Muscle of leg (tissue), 11 donors: ENCODE measurements around the gene ATP8B2. TPM values are rescaled to one million over a fixed set of nuclear protein-coding genes. Genes with fewer than 3 reads are reported as not detected.

Experiments
- DNase-seq: peaks from one replicate; pipeline ENCODE4 v3.0.0; 2013
- H3K27ac ChIP-seq: one replicate; pipeline ENCODE4 v1.5.1; 2013; ENCODE audit warnings: mild to moderate bottlenecking, low read length, control low read depth
- H3K27me3 ChIP-seq: one replicate; pipeline ENCODE4 v1.6.1; 2013; ENCODE audit warnings: low read length; ENCODE audit not compliant: control insufficient read depth, insufficient read depth
- H3K36me3 ChIP-seq: one replicate; pipeline ENCODE4 v1.6.1; 2013; ENCODE audit warnings: low read length; ENCODE audit not compliant: control insufficient read depth, insufficient read depth
- H3K4me1 ChIP-seq: one replicate; pipeline ENCODE4 v1.6.1; 2013; ENCODE audit warnings: low read length; ENCODE audit not compliant: control insufficient read depth, insufficient read depth
- H3K4me3 ChIP-seq: one replicate; pipeline ENCODE4 v1.5.1; 2013; ENCODE audit warnings: low read length, control low read depth
- H3K9me3 ChIP-seq: replicated peaks from 2 replicates; pipeline ENCODE4 v1.6.1; 2013; ENCODE audit warnings: low read depth, low read length; ENCODE audit not compliant: control insufficient read depth
- WGBS: methylation state at CpG from one replicate; pipeline ENCODE4 v1.1.5; 2013; ENCODE audit warnings: missing lambda C conversion rate; ENCODE audit not compliant: insufficient coverage; 5-methylcytosine and 5-hydroxymethylcytosine counted together
- polyA plus RNA-seq, 8 donors: library from polyadenylated mRNA; unstranded; fragments of 120-200 nt; gene quantifications; one replicate each; pipeline versions ENCODE4 v1.2.1 to v1.2.3, GENCODE V29; 2013; ENCODE audit warnings: inconsistent platforms in 1 of 8, low replicate concordance in 1 of 8; ENCODE audit not compliant: insufficient read length in 8 of 8, insufficient read depth in 1 of 8
- total RNA-seq: library from RNA; stranded (reverse); fragments of 120-200 nt; gene quantifications from one replicate; pipeline ENCODE4 v1.2.4, GENCODE V29; 2013

The ATP8B2 gene
- total and polyA plus RNA-seq, 9 donors, result 16.4 to 33.8 (median 25.6) TPM

DNA sequence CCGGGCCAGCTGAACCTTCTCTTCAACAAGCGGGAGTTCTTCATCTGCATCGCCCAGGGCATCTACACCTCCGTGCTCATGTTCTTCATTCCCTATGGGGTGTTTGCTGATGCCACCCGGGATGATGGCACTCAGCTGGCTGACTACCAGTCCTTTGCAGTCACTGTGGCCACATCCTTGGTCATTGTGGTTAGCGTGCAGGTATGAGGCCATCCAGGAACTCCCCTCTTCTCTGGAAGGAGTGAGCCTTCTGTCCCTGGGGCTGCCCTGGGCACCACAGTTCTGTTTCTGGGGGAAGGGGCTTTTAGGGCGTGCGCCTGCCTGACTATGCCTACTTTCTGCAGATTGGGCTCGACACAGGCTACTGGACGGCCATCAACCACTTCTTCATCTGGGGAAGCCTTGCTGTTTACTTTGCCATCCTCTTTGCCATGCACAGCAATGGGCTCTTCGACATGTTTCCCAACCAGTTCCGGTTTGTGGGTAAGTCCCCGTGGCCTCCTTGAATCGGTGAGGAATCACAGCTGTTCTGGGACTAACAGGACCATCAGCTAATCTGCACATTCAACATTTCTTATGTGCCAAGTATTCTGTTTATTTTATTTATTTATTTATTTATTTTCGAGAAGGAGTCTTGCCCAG is 21.1 kb downstream of the ATP8B2 start:
- Histone ChIP-seq H3K4me3 (no peak overlapping the region), H3K36me3 (peaks cover 85% of the 10 kb centered on the region), H3K9me3 (no peaks in the 10 kb centered on the region), H3K4me1 (no peaks in the 10 kb centered on the region), H3K27ac (no peak overlapping the region), H3K27me3 (no peaks in the 10 kb centered on the region)
- DNase-seq, result no peak
- 98% methylated on average over 10 of the region's 15 CpGs for WGBS

DNA sequence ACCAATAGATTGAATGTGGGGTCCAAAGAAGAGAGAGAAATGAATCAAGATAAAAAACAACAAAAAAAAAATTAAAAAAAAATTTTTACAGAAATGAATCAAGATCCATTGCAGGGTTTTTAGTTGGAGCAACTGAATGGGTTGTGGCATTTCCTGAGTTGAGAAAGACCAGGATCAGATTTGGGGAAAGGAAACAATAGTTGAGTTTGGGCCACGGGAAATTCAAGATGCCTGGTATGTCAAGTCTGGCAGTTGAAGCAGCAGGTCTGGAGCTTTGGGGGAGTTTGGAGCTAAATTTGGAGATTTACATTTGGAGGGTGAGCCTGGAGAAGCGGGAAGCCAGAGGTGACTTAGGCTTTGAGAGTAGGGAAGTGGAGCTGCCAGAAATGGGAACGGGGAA is 22.6 kb downstream of the ATP8B2 start:
- Histone ChIP-seq H3K9me3 (no peaks in the 10 kb centered on the region), H3K27ac (no peak overlapping the region), H3K27me3 (peaks cover 10% of the 10 kb centered on the region), H3K4me3 (no peak overlapping the region), H3K4me1 (peaks cover 10% of the 10 kb centered on the region), H3K36me3 (peaks cover 70% of the 10 kb centered on the region)
- 81% methylated on average over 3 of the region's 3 CpGs for WGBS
- no peak for DNase-seq

DNA sequence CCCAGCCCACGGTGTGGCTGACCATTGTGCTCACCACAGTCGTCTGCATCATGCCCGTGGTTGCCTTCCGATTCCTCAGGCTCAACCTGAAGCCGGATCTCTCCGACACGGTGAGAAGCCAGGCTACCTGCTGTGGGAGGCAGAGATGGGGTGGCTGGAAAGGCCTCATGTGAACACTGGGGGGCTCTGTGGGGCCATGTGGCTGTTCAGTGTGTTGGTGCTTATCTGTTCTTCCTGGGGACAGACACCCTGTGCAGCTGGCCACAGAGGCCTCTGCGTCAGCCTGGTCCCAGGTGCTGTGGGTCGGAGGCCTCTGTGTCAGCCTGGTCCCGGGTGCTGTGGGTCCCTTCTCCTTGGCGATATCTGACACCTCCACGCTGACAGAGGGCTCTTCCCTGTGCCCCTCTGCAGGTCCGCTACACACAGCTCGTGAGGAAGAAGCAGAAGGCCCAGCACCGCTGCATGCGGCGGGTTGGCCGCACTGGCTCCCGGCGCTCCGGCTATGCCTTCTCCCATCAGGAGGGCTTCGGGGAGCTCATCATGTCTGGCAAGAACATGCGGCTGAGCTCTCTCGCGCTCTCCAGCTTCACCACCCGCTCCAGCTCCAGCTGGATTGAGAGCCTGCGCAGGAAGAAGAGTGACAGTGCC is 23.2 kb downstream of the ATP8B2 start:
- Histone ChIP-seq H3K27me3 (peaks cover 11% of the 10 kb centered on the region), H3K27ac (no peak overlapping the region), H3K36me3 (peaks cover 64% of the 10 kb centered on the region), H3K4me1 (peaks cover 14% of the 10 kb centered on the region), H3K4me3 (no peak overlapping the region), H3K9me3 (no peaks in the 10 kb centered on the region)
- no peak for DNase-seq
- WGBS, result 89% methylated on average over 27 of the region's 27 CpGs

DNA sequence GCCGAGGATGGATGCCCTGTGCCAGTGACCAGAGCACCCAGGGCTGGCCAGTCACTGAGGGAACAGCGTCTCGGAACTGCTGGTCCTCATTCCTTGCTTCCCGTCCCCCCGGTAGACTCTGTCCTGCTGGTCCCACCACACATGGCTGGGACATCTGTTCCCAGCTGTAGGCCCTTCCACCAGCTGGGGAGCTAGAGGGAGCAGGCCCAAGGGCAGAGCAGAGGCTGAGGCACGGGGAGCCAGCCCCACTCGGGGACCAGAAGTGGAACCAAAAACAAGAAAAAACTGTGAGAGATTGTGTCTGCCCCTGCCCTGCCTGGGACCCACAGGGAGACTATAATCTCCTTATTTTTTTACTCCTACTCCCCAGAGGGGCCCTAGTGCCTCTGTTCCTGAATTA is 23.8 kb downstream of the ATP8B2 start:
- Histone ChIP-seq H3K36me3 (peaks cover 58% of the 10 kb centered on the region), H3K4me1 (peaks cover 18% of the 10 kb centered on the region), H3K27me3 (peaks cover 11% of the 10 kb centered on the region), H3K27ac (no peak overlapping the region), H3K4me3 (no peak overlapping the region), H3K9me3 (no peaks in the 10 kb centered on the region)
- WGBS, result 71% methylated on average over 7 of the region's 7 CpGs
- no peak for DNase-seq

DNA sequence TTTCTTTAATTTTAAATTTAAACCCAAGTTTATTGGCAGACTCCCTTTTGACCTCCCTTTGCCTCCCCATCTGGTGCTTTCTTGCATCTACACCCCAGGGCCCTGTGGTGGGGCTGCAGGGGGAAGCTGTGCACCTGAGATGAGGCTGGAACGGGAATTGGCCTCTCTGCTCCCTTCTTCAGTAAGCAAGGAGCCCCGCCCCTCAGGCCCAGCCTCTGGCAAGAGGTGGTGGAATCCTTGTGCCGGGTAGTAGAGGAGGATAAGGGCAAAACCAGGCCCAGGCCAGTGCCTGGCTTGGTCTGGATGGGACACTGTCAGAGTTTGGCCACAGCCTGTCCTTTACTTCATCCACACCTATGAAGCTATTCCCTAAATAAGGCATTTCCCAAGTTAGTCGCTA is 25.1 kb downstream of the ATP8B2 start:
- H3K4me3 ChIP-seq, result no peak overlapping the region
- 75% methylated on average over 2 of the region's 4 CpGs for WGBS
- peaks cover 45% of the 10 kb centered on the region for H3K36me3 ChIP-seq
- no peak for DNase-seq
- H3K27ac ChIP-seq, result no peak overlapping the region
- peaks cover 11% of the 10 kb centered on the region for H3K27me3 ChIP-seq
- no peaks in the 10 kb centered on the region for H3K9me3 ChIP-seq
- peaks cover 22% of the 10 kb centered on the region for H3K4me1 ChIP-seq

DNA sequence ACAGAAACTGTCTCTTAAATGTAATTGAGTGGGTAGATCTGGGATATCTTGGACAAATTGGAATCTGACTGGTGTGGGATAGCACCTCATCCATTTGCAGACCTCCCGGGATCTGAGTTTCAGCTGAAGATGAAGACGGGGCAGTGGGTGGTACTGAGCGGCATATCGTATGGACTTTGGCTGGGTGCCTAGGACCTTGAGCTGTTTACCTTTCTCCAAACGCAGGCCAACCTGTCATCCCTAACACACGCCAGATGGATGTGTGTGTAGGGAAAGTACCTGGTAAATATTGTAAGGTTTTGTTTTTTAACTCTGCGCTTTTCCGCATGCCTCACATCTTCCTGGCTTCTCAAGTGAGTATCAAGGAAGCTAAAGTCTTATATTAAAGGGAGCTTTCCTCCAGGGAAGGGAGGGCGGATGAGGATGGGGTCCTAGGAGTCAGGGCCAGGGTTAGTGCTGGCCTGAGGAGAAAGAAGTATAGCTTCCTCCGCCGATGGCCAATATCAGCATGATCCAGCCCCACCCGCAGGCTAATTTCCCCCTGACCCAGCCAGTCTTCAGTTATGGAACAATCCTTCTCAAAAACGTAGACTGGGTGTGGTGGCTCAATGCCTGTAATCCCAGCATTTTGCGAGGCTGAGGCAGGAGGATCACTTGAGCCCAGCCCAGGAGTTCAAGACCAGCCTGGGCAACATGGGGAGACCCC is 26.2 kb downstream of the ATP8B2 start:
- Histone ChIP-seq H3K9me3 (no peaks in the 10 kb centered on the region), H3K27me3 (peaks cover 17% of the 10 kb centered on the region), H3K4me3 (no peak overlapping the region), H3K27ac (no peak overlapping the region), H3K36me3 (peaks cover 35% of the 10 kb centered on the region), H3K4me1 (peaks cover 22% of the 10 kb centered on the region)
- 39% methylated on average over 5 of the region's 14 CpGs for WGBS
- DNase-seq, result no peak

DNA sequence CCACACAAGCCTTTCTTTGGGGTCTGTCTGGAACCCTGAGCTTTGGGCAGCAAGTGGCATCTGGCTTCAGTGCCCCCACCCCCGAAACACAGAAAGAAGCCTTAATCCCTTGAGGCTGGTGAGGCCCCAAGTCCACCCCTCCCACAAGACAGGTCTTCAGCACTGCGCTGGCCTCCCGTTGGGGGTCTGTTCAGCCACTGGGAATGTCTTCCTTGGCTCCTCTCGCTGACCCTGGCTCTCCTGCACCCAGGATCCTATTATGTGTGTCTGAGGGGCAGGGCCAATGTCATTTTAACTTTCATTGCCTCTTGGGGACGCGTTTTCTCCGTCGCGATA is 26.9 kb downstream of the ATP8B2 start:
- peaks cover 17% of the 10 kb centered on the region for H3K27me3 ChIP-seq
- peaks cover 22% of the 10 kb centered on the region for H3K4me1 ChIP-seq
- no peaks in the 10 kb centered on the region for H3K9me3 ChIP-seq
- no peak for DNase-seq
- no peak overlapping the region for H3K27ac ChIP-seq
- peak overlapping the region; percentile 36 for H3K4me3 ChIP-seq
- WGBS, result 12% methylated on average over 9 of the region's 9 CpGs
- peaks cover 28% of the 10 kb centered on the region for H3K36me3 ChIP-seq

DNA sequence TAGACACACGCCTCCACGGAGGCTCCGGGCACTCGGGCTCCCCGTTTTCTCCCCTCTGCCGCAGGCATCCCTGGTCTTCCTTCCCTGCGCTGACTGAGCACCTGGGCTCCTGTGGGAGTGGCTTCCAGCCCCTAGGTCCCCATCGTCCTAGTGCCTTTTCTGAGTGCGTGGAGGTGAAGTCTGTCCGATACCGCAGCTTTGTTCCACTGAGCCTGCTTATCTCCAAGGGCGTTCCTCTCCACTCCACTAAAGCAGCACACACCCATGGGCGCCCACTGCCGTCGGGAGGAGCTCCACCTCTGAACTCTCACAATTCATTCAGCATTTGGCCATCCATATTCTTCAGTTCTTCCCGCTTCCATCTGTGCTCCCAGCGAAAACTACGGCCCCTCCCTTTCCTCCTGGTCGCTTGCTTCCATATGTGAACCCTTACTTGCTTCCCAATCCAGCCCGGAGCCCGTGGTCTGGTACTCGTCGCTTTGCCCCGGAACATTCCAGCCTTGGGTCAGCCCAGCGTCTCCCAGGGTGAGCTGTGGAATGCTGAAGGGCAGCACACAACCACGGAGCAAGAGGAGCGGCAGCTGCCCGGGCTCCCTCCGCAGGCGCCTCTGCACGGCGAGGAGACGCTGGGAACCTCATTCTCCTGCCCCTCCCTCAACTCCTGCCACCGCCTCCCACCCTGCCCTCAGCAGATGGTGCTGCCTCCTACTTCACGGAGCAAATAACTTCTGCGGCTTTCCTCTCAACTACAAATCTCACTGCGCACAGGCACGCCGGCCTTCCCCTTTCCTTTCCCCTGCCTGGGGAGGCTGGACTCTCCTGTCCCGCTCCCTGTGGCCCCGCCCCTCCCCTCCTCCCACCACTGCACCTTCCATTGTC is 27.5 kb downstream of the ATP8B2 start:
- Histone ChIP-seq H3K4me3 (peak overlapping the region; percentile 36), H3K9me3 (no peaks in the 10 kb centered on the region), H3K27ac (no peak overlapping the region), H3K27me3 (peaks cover 17% of the 10 kb centered on the region), H3K36me3 (peaks cover 25% of the 10 kb centered on the region), H3K4me1 (peaks cover 22% of the 10 kb centered on the region)
- peak; percentile 51 for DNase-seq
- 1% methylated on average over 38 of the region's 41 CpGs for WGBS

DNA sequence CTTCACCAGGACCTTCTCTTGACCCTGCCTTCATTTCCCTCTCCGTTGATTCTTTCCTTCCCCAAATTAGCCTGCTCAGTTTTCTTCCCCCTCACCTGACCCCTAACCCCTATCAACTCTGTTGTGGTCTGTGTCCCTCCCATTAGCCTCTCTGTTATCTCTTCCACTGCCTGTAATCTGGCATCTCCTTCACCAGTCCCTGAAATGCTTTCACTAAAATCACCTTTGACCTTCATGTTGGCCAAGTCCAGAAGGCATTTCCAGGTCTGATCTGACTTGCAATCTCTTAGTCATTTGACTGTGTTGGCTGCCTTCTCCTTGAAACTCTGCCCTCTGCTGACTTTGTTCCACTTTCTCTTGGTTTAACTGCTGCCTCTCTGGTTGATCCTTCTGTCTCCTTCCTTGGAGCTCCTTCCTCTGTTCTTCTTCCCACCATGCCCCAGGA is 28.2 kb downstream of the ATP8B2 start:
- Histone ChIP-seq H3K9me3 (no peaks in the 10 kb centered on the region), H3K27me3 (peaks cover 17% of the 10 kb centered on the region), H3K4me3 (no peak overlapping the region), H3K4me1 (peaks cover 22% of the 10 kb centered on the region), H3K27ac (no peak overlapping the region), H3K36me3 (peaks cover 20% of the 10 kb centered on the region)
- WGBS, result 6% methylated on average over 1 of the region's 1 CpG
- no peak for DNase-seq

DNA sequence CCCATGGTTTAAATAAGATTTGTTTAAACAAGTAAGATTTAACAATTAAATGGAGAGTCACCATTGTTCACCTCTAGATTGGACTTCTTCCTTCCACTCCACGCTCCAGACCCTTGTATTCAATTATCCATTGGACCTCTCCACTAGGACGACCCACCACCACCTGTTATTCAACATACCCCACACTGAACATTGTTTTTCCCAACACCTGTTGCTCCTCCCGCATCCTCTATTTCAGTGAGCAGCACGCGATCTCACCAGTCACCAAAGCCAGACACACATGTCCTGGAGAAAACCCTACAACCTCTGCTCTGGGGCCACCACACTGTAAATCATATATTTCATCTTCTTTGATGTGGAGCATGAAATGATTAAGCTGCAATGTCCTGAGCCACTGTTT is 28.6 kb downstream of the ATP8B2 start:
- peaks cover 22% of the 10 kb centered on the region for H3K4me1 ChIP-seq
- no peak overlapping the region for H3K27ac ChIP-seq
- H3K9me3 ChIP-seq, result no peaks in the 10 kb centered on the region
- no peak overlapping the region for H3K4me3 ChIP-seq
- peaks cover 15% of the 10 kb centered on the region for H3K36me3 ChIP-seq
- peaks cover 17% of the 10 kb centered on the region for H3K27me3 ChIP-seq
- no peak for DNase-seq
- whole genome bisulfite sequencing, result 88% methylated on average over 5 of the region's 5 CpGs
